Urothelium cell line (cell line): ENCODE measurements around the gene TAS1R1.
A peak's percentile ranks its signal among the peaks of the same experiment; 100 is the strongest.

Source experiments
- DNase-seq: peaks from one replicate; pipeline ENCODE4 v3.0.0; 2011; ENCODE audit warnings: low spot score, mixed read lengths
- FAIRE-seq: peaks from 2 replicates; lab custom pipeline; 2011; peaks lifted over from hg19 to GRCh38; lab: Jason Lieb, UNC

The TAS1R1 gene

DNA sequence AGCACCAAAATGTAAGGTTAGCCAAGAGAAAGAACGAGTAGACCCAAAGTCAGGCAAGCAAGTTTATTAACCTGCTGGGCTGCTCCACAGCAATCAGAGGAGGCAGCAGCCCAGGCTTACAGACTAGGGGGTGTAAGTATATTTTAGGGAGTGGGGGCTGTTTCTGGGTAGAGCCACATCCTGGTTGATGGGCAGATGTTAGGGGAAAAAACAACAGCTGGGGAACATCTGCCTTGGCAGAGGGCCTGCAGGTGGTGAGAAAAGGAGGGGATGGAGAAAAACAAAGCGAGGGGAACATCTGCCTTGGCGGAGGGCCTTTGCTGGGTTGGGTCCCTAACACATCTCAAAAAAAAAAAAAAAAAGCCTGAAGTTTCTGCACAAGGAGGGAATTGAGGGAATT is 15.0 kb downstream of the TAS1R1 start:
- FAIRE-seq, result no peak

DNA sequence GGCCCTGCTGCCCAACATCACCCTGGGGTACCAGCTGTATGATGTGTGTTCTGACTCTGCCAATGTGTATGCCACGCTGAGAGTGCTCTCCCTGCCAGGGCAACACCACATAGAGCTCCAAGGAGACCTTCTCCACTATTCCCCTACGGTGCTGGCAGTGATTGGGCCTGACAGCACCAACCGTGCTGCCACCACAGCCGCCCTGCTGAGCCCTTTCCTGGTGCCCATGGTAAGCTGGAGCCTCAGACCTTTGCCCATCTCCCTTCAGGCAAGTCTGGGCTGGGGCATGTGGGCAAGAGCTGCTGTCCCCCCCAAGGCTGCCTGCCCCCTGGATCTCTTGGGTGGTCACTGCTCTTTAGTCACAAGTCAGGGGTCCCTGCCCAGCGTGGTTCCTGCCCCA is 15.9 kb downstream of the TAS1R1 start:
- DNase-seq, result no peak
- FAIRE-seq, result no peak

More for the DNA sequence above, 15.0 kb downstream of the TAS1R1 start:
- DNase-seq, result no peak

DNA sequence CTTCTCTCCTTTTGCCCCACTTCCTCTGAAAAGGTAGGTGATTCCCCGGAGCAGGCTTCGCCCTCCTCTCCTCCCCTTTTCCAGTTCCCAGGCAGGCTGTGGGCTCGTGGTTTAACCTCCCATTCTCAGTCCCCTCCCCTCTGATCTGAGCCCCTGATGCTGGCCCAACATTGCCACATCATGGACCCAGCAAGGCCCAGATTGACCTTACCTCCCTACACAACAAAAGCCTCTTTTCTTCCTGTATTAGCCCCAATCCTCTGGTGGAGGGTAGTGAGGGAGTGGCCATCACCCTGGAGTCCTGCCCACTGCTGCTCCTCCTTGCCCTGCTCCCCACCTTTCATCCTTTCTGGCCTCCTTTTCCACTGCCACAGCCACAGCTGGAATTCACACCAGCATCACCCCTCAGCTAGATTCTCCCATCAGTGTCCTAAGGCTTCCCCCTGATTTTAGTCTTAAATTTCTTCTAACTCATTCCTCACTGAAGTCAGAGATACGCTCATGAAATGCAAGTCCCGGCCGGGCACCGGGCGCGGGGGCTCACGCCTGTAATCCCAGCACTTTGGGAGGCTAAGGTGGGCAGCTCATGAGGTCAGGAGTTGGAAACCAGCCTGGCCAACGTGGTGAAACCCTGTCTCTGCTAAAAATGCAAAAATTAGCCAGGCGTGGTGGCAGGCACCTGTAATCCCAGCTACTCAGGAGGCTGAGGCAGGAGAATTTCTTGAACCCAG is 17.7 kb downstream of the TAS1R1 start:
- DNase-seq (no peak), FAIRE-seq (no peak)

DNA sequence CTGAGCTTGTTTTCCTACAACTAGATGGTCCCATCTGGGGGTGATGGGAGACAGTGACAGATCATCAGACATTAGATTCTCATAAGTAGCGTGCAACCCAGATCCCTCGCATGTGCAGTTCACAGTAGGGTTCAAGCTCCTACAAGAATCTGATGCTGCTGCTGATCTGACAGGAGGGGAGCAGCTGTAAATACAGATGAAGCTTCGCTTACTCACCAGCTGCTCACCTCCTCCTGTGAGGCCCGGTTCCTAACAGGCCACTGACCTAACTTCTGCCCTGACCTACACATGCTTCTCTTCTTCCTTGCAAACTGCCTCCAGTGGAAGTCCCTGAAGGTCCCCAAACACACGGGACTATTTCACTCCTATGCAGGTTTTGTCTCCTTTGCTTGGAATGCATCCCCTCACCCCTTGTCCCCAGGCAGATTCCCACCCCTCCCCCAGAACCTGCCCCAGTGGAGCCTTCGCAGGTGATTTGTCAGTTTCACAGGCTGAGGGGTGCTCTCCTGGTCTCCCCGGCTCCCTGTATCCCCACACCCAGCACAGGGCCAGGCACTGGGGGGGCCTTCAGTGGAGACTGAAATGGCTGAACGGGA is 19.0 kb downstream of the TAS1R1 start:
- DNase-seq, result no peak
- no peak for FAIRE-seq

DNA sequence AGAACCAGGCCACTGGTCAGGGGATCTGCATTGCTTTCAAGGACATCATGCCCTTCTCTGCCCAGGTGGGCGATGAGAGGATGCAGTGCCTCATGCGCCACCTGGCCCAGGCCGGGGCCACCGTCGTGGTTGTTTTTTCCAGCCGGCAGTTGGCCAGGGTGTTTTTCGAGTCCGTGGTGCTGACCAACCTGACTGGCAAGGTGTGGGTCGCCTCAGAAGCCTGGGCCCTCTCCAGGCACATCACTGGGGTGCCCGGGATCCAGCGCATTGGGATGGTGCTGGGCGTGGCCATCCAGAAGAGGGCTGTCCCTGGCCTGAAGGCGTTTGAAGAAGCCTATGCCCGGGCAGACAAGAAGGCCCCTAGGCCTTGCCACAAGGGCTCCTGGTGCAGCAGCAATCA is 19.7 kb downstream of the TAS1R1 start:
- FAIRE-seq (no peak), DNase-seq (no peak)

DNA sequence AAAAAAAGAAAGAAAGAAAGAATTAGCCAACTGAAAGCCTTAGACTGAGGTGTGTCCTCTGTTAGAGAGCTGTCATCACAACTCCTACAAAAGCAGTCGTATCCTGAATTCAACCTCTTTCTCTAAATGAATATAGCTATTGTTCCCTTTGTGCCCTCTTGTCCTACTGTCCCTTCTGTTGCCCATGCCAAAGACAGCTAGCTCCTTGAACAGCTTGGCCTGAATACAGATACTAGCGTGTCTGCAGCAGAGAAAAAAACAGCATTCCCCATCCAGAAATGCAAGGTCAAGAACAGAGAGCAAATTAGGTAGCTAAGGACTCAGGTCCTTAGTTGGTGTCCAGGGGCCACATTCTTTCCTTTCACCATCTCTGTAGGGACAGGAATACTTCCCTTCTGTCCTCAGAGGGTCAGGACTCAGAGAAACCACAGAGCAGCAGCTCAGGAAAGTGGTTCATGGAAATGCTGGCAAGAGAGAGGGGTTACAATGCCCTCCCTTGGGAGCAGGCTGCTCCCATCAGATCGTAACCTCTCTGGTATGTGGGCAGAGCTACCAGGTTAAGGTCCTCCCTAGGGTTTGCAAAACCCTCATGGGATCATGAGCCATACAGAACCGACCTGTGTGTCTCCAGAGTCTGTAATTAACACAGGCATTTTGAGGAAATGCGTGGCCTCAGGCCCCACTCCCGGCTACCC is 22.9 kb downstream of the TAS1R1 start:
- DNase-seq (no peak), FAIRE-seq (no peak)

DNA sequence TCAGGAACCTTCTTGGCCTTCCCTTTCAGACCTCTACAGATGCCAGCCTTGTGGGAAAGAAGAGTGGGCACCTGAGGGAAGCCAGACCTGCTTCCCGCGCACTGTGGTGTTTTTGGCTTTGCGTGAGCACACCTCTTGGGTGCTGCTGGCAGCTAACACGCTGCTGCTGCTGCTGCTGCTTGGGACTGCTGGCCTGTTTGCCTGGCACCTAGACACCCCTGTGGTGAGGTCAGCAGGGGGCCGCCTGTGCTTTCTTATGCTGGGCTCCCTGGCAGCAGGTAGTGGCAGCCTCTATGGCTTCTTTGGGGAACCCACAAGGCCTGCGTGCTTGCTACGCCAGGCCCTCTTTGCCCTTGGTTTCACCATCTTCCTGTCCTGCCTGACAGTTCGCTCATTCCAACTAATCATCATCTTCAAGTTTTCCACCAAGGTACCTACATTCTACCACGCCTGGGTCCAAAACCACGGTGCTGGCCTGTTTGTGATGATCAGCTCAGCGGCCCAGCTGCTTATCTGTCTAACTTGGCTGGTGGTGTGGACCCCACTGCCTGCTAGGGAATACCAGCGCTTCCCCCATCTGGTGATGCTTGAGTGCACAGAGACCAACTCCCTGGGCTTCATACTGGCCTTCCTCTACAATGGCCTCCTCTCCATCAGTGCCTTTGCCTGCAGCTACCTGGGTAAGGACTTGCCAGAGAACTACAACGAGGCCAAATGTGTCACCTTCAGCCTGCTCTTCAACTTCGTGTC is 23.7 kb downstream of the TAS1R1 start:
- FAIRE-seq (no peak), DNase-seq (no peak)

DNA sequence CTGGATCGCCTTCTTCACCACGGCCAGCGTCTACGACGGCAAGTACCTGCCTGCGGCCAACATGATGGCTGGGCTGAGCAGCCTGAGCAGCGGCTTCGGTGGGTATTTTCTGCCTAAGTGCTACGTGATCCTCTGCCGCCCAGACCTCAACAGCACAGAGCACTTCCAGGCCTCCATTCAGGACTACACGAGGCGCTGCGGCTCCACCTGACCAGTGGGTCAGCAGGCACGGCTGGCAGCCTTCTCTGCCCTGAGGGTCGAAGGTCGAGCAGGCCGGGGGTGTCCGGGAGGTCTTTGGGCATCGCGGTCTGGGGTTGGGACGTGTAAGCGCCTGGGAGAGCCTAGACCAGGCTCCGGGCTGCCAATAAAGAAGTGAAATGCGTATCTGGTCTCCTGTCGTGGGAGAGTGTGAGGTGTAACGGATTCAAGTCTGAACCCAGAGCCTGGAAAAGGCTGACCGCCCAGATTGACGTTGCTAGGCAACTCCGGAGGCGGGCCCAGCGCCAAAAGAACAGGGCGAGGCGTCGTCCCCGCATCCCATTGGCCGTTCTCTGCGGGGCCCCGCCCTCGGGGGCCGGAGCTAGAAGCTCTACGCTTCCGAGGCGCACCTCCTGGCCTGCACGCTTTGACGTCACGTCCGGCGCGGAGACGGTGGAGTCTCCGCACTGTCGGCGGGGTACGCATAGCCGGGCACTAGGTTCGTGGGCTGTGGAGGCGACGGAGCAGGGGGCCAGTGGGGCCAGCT is 24.4 kb downstream of the TAS1R1 start, which contains the start of gene ZBTB48:
TSS of gene ZBTB48 (plus strand) at position 621 of the 745 bp plus-strand sequence. CDS start 616 bp downstream, outside the sequence.
- FAIRE-seq, result no peak
- peak; percentile 98 for DNase-seq

DNA sequence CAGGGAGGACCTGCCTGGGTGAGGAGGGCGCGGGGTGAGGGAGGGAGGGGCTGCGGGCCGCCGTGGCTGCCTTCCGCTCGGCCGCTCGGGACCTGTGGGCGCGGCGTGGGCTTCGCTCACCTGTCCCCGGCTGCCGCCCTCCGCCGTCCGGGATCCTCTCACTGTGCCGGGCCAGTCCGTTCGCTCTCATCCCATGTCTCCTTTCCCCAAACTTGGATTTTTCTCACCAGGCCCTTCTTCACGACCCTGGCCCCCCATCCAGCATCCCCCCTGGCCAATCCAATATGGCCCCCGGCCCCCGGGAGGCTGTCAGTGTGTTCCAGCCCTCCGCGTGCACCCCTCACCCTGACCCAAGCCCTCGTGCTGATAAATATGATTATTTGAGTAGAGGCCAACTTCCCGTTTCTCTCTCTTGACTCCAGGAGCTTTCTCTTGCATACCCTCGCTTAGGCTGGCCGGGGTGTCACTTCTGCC is 25.0 kb downstream of the TAS1R1 start:
- no peak for DNase-seq
- no peak for FAIRE-seq

DNA sequence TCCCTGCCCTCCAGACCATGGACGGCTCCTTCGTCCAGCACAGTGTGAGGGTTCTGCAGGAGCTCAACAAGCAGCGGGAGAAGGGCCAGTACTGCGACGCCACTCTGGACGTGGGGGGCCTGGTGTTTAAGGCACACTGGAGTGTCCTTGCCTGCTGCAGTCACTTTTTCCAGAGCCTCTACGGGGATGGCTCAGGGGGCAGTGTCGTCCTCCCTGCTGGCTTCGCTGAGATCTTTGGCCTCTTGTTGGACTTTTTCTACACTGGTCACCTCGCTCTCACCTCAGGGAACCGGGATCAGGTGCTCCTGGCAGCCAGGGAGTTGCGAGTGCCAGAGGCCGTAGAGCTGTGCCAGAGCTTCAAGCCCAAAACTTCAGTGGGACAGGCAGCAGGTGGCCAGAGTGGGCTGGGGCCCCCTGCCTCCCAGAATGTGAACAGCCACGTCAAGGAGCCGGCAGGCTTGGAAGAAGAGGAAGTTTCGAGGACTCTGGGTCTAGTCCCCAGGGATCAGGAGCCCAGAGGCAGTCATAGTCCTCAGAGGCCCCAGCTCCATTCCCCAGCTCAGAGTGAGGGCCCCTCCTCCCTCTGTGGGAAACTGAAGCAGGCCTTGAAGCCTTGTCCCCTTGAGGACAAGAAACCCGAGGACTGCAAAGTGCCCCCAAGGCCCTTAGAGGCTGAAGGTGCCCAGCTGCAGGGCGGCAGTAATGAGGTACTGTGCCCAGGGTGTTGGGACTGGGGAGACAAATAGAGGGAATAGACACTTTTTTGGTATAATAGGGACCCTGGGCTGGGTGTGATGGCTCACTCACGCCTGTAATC is 25.7 kb downstream of the TAS1R1 start:
- DNase-seq (no peak), FAIRE-seq (no peak)

DNA sequence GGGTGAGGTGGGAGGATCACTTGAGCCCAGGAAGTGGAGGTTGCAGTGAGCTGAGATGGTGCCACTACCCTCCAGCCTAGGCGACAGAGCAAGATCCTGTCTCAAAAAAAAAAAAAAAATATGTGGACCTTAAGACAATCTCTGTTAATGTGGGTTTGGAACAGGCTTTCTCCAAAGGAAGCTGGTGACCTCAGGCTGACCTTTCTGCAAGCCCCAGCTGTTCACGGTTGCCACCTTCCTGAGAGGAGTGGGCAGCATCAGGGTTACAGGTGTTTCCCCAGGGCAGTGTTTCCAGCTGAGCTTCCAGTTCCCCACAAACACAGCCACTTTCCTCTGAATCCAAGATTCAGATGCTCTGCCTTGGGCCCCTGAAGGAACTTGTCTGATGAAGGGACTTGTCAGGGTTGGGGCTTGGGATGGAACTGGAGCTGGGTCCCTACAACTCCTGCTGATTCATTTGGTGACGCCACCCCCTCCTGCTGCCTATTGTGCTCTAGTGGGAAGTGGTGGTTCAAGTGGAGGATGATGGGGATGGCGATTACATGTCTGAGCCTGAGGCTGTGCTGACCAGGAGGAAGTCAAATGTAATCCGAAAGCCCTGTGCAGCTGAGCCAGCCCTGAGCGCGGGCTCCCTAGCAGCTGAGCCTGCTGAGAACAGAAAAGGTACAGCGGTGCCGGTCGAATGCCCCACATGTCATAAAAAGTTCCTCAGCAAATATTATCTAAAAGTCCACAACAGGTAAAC is 26.6 kb downstream of the TAS1R1 start:
- DNase-seq (no peak), FAIRE-seq (no peak)

DNA sequence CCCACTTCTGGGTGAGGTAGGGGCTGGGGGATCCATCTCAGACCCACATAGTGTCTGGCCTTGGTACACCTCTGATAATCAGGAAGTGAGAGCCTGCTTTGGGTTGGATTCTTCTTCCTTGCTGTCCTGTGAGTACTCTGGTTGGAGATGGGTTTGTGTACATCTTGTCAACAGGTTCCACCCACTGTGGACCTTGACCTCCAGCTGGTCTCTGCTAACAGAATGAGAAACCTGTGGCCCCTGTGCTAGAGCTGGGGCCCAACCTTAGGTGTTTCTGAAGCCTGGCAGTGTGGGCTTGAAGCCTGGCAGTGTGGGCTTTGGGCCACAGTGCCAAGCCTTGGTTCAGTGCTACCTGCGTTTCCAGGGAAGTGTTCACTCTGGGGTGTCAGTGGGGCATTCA is 27.3 kb downstream of the TAS1R1 start:
- FAIRE-seq (no peak), DNase-seq (no peak)

DNA sequence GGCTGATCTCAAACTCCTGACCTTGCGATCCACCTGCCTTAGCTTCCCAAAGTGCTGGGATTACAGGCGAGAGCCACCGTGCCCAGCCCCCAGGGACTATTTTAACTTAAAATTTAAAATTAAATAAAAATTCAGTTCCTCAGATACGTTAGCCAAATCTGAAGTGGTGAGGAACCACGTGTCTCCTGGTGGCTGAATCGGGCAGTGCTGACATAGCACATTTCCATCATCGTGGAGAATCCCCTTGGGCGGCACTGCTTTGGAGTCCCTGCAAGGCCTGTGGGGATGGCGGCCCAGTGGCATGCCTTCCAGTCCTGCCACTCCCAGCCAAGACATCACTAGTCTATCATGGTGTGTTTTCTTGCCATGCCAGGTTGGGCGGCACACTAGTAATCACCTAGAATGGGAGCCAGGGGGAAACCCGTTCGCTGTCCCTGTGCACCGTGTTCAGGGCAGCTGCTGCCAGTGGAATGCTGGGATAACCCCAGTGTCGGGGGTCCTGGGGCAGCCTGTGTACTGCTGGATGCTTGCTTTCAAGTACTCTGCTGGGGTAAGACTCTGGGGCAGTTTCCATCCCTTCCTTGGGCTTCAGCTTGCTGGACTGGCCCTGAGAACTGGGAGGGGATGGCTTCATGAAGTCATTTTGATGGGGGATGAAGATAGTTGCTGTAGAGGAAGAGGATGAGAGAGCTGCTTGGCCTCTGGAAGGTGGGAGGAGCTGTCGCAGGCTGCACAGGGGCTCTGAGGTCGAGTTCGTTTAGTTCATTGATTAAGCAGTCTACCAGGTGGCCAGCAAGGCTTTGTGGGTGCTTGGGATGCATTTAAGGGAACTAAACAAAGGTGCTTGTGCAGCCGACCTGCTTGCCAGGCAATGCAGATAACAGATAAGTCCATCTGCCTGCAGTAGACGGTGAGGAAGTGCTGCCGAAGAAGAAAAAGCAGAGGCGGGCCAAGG is 29.3 kb downstream of the TAS1R1 start:
- no peak for DNase-seq
- no peak for FAIRE-seq

DNA sequence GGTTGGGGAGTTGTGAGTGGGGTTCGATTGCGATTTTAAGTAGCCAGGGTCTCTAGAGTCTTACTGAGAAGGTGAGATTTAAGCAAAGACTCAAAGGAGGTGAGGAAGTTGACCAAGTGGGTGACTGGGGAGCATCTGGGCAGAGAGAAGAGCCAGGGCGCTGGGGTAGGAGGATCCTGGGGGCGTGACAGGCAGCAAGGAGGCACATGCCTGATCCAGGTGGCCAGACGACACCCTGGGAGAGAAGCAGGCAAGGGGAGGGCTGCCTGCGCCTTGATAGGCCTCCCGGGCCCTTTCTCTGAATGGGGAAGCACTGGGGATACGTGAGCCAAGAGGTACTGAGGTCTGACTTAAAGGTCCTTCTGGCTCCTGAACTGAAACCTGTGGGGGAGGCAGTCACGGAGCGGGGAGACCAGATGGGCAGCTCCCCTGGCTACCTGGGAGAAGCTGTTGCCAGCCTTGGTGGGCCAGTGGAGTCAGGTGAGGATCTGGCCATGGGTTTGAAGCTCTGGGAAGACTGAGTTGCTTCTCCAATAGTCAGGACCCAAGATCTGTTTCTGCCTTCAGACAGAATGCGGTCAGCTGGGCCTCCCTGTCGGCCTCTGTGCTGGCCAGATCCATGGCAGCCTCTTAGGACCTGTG is 30.1 kb downstream of the TAS1R1 start:
- FAIRE-seq (no peak), DNase-seq (no peak)

DNA sequence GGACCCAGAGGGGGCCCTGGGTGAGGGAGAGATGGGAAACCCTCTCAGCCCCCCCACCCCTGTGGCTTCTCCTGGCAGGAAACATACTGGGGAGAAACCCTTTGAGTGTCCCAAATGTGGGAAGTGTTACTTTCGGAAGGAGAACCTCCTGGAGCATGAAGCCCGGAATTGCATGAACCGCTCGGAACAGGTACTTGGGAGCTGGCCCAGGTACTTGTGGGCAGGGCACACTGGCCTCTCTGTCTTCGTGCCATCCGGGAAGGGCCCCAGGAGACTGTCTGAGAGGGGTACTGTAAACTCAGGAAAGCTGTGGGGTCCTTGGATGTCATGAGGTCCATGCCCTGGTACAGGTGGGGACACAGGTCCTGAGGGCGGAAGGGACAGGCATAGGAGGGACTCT is 30.7 kb downstream of the TAS1R1 start:
- no peak for DNase-seq
- no peak for FAIRE-seq

DNA sequence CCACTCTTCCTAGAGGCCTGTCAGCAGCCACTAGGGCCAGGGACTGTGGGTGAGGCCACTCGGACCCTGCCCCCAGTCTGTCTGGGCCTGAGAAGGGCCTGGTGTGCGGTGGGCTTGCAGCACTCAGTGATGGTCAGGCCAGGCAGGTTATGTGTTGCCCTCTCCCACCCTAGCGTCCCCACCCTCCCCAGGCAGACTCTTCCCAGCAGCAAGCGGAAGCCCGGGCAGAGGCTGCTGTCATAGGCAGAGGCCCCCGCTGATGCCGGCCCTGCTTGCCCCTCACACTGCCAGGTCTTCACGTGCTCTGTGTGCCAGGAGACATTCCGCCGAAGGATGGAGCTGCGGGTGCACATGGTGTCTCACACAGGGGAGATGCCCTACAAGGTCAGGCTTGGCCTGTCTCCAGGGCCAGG is 31.3 kb downstream of the TAS1R1 start:
- FAIRE-seq (no peak), DNase-seq (no peak)

DNA sequence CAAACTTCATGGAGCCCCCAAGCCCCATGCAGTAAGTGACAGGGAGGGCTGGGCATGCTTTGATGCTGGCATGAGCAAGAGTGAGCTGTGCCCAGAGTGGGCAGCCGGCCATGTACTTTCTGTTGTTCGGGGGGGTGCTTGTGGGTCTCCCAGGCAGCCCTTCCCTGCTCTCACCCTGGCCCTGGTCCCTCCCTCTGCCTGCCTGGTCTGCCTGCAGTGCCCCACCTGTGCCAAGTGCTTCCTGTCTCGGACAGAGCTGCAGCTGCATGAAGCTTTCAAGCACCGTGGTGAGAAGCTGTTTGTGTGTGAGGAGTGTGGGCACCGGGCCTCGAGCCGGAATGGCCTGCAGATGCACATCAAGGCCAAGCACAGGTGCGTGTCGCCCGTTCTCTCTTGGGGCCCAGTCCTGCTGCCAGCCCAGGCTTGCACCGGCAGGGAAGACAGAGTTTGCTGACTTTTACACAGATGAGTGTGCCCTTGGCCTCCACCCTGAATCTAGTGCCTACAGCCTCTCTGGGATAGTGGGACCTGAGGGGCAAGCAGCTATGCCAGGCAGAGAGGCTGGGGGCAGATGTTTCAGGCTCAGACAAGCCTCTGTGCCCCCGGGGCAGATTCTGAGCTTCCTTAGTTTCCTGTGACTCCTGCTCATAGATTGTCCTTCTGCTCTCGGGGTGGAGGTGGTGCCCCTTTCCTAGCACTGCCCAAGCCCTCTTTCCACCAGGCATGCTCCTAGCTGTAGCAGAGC is 32.3 kb downstream of the TAS1R1 start:
- no peak for DNase-seq
- FAIRE-seq, result no peak
